SK-N-SH (cell line): ENCODE data around the gene MCF2L2. TPM values are rescaled to one million over a fixed set of nuclear protein-coding genes. Genes with fewer than 3 reads are reported as not detected.

ENCODE experiments used
- CTCF ChIA-PET: fragments of 300-600, 350-600 bp; formaldehyde crosslinking; extraction: SDS; loops from one replicate; lab custom pipeline; 2021; lab: Yijun Ruan, JAX
- POLR2A ChIA-PET: fragments of 350-600 bp; sonication (Branson Sonifier 250); formaldehyde crosslinking; extraction: SDS; loops from one replicate; lab custom pipeline; 2020; ENCODE audit warnings: antibody characterized with exemption, inconsistent platforms; lab: Yijun Ruan, JAX
- DNase-seq: peaks from one replicate; pipeline ENCODE4 v3.0.0; 2012
- H2AFZ ChIP-seq: fragments of 200-600 bp; sonication (generic); 2 replicates; pipeline ENCODE4 v1.8.1; 2016; ENCODE audit warnings: antibody characterized with exemption, mild to moderate bottlenecking, low read depth
- H3F3A ChIP-seq: fragments of 200-600 bp; sonication (generic); replicated peaks from 2 replicates; pipeline ENCODE3; 2016; ENCODE audit warnings: antibody characterized with exemption, mild to moderate bottlenecking; ENCODE audit not compliant: insufficient read depth
- H3K27ac ChIP-seq, 2 experiments: fragments of 200-500 bp in 1 of 2; fragments of 200-600 bp in 1 of 2; sonication (Bioruptor generic) in 1 of 2; sonication (generic), shearing (Covaris generic) in 1 of 2; 2 replicates each; pipeline versions ENCODE4 v1.5.1 to v1.6.1; 2014 to 2016; ENCODE audit warnings: low read depth in 2 of 2, inconsistent platforms in 1 of 2, low read length in 1 of 2, mild to moderate bottlenecking in 1 of 2, mixed read lengths in 1 of 2
- H3K27me3 ChIP-seq: fragments of 200-600 bp; sonication (generic), shearing (Covaris generic); 2 replicates; pipeline ENCODE4 v1.6.1; 2016; ENCODE audit warnings: mixed run types; ENCODE audit not compliant: insufficient read depth
- H3K36me3 ChIP-seq, 2 experiments: fragments of 200-500 bp in 1 of 2; fragments of 200-600 bp in 1 of 2; sonication (Bioruptor generic) in 1 of 2; sonication (generic) in 1 of 2; replicated peaks in 1 of 2; 2 replicates each; pipeline versions ENCODE3 to v1.5.1; 2014 to 2016; ENCODE audit warnings: low read length in 1 of 2, mild to moderate bottlenecking in 1 of 2; ENCODE audit not compliant: insufficient read depth in 2 of 2, control insufficient read depth in 1 of 2
- H3K4me1 ChIP-seq, 2 experiments: fragments of 200-500 bp in 1 of 2; fragments of 200-600 bp in 1 of 2; sonication (Bioruptor generic) in 1 of 2; sonication (generic), shearing (Covaris generic) in 1 of 2; 2 replicates each; pipeline versions ENCODE4 v1.5.1 to v1.6.1; 2014 to 2016; ENCODE audit warnings: low read depth in 1 of 2, low read length in 1 of 2, mixed run types in 1 of 2; ENCODE audit not compliant: insufficient read depth in 2 of 2, control insufficient read depth in 1 of 2
- H3K4me2 ChIP-seq: fragments of 200-600 bp; sonication (generic), shearing (Covaris generic); 2 replicates; pipeline ENCODE4 v1.6.1; 2017; ENCODE audit warnings: mixed run types
- H3K4me3 ChIP-seq, 2 experiments: fragments of 200-500 bp in 1 of 2; fragments of 200-600 bp in 1 of 2; sonication (Bioruptor generic) in 1 of 2; sonication (generic), shearing (Covaris generic) in 1 of 2; 2 replicates each; pipeline versions ENCODE4 v1.5.1 to v1.8.1; 2014 to 2016; ENCODE audit warnings: low read depth in 2 of 2, inconsistent platforms in 1 of 2, low read length in 1 of 2, mild to moderate bottlenecking in 1 of 2, mixed read lengths in 1 of 2, moderate library complexity in 1 of 2
- H3K79me2 ChIP-seq: fragments of 200-600 bp; sonication (generic); 2 replicates; pipeline ENCODE4 v1.8.1; 2017; ENCODE audit warnings: mild to moderate bottlenecking; ENCODE audit not compliant: insufficient read depth
- H3K9ac ChIP-seq: fragments of 200-600 bp; sonication (generic); 2 replicates; pipeline ENCODE4 v1.6.1; 2017; ENCODE audit warnings: mixed run types
- H3K9me2 ChIP-seq: fragments of 200-600 bp; sonication (generic); 2 replicates; pipeline ENCODE4 v1.6.1; 2017; ENCODE audit warnings: mixed run types
- H3K9me3 ChIP-seq: fragments of 200-600 bp; sonication (generic); 2 replicates; pipeline ENCODE4 v1.6.1; 2017; ENCODE audit warnings: mixed run types, mild to moderate bottlenecking, moderate library complexity
- H4K20me1 ChIP-seq: fragments of 200-600 bp; sonication (generic); 2 replicates; pipeline ENCODE4 v1.6.1; 2017; ENCODE audit warnings: mild to moderate bottlenecking, mixed run types; ENCODE audit not compliant: insufficient read depth
- CHD2 ChIP-seq: fragments of 150-350 bp; IDR thresholded peaks from 2 replicates; pipeline ENCODE4 v1.6.1; 2018; ENCODE audit warnings: low read length; ENCODE audit not compliant: partially characterized antibody
- EP300 ChIP-seq, 2 experiments: IDR thresholded peaks; 2 replicates each; pipeline versions ENCODE4 v1.4.0 to v1.6.1; 2012; ENCODE audit warnings: borderline replicate concordance in 1 of 2, low read depth in 1 of 2, low read length in 1 of 2
- FOSL2 ChIP-seq: IDR thresholded peaks from 2 replicates; pipeline ENCODE4 v1.4.0; 2012; ENCODE audit warnings: low read depth, mild to moderate bottlenecking, moderate library complexity, borderline replicate concordance
- FOXJ3 ChIP-seq: sonication (generic); formaldehyde crosslinking; IDR thresholded peaks from 2 replicates; pipeline ENCODE4 v1.5.1; 2020; ENCODE audit warnings: mild to moderate bottlenecking, missing genetic modification reagents
- GATA2 ChIP-seq: sonication (generic); formaldehyde crosslinking; IDR thresholded peaks from 2 replicates; pipeline ENCODE4 v1.5.0; 2020; ENCODE audit warnings: mild to moderate bottlenecking, missing genetic modification reagents
- IRF3 ChIP-seq: fragments of 150-350 bp; IDR thresholded peaks from 2 replicates; pipeline ENCODE4 v1.6.1; 2016; ENCODE audit warnings: mild to moderate bottlenecking, low read depth, low read length
- JUND ChIP-seq: IDR thresholded peaks from 2 replicates; pipeline ENCODE4 v1.4.0; 2012
- MEF2A ChIP-seq: IDR thresholded peaks from 2 replicates; pipeline ENCODE4 v1.4.0; 2012; ENCODE audit warnings: low read depth, borderline replicate concordance
- MXI1 ChIP-seq: IDR thresholded peaks from 2 replicates; pipeline ENCODE4 v1.6.1; 2012; ENCODE audit warnings: mild to moderate bottlenecking, low read depth, low read length, improper control_type of control experiment
- REST ChIP-seq: IDR thresholded peaks from 2 replicates; pipeline ENCODE4 v1.6.1; 2012; ENCODE audit warnings: mild to moderate bottlenecking, low read depth, low read length, moderate library complexity
- RFX5 ChIP-seq: IDR thresholded peaks from 2 replicates; pipeline ENCODE4 v1.6.1; 2012; ENCODE audit warnings: mild to moderate bottlenecking, improper control_type of control experiment, low read length
- RXRA ChIP-seq: IDR thresholded peaks from 2 replicates; pipeline ENCODE4 v1.4.0; 2012; ENCODE audit warnings: low read depth, mild to moderate bottlenecking, borderline replicate concordance
- TAF1 ChIP-seq: IDR thresholded peaks from 2 replicates; pipeline ENCODE4 v1.6.1; 2012; ENCODE audit warnings: low read depth, mild to moderate bottlenecking, low read length, moderate library complexity, borderline replicate concordance
- TCF12 ChIP-seq: IDR thresholded peaks from 2 replicates; pipeline ENCODE4 v1.4.0; 2012
- WGBS: methylation state at CpG from one replicate; pipeline ENCODE4 v1.1.6; 2017; ENCODE audit warnings: low lambda C conversion rate; 5-methylcytosine and 5-hydroxymethylcytosine counted together
- polyA plus RNA-seq, 3 experiments: library from polyadenylated mRNA; depleted of rRNA; stranded (reverse); fragments of >200 nt; gene quantifications; 2 replicates each; pipeline ENCODE4 v1.2.3, GENCODE V29; 2012
- TF ChIP-seq, protein P1 (sequence below): fragments of 200-600 bp; sonication (generic); IDR thresholded peaks from 2 replicates; pipeline ENCODE4 v1.6.1; 2017; ENCODE audit warnings: antibody characterized with exemption, mild to moderate bottlenecking, moderate library complexity
- TF ChIP-seq, protein P2 (sequence below): IDR thresholded peaks from 2 replicates; pipeline ENCODE4; 2012
- TF ChIP-seq, protein P3 (sequence below): IDR thresholded peaks from 2 replicates; pipeline ENCODE4 v1.4.0; 2012; ENCODE audit warnings: low read depth, borderline replicate concordance

The MCF2L2 gene
- polyA plus RNA-seq, 1 of the 3 experiments (the other 2 are of a cell fraction): 0.56 TPM

- Histone ChIP-seq H3K4me3 (no peak overlapping the region), H3K27ac (no peak overlapping the region), H3K9ac (no peak overlapping the region), H3K36me3 (peaks cover 0 to under 1% of the 10 kb centered on the region in 2 experiments), H3F3A (peaks cover 22% of the 10 kb centered on the region), H3K79me2 (no peaks in the 10 kb centered on the region), H4K20me1 (0 out of 2 replicates have a peak, but pooled peaks cover 3% of the 10 kb centered on the region), H3K27me3 (no peaks in the 10 kb centered on the region), H3K4me2 (no peak overlapping the region), H3K4me1 (peaks cover 3 to 28% of the 10 kb centered on the region in 2 experiments; a peak in 2 of 4 replicates), H3K9me3 (no peaks in the 10 kb centered on the region), H3K9me2 (no peaks in the 10 kb centered on the region), H2AFZ (no peak overlapping the region)
- ChIA-PET CTCF (no interaction called here), POLR2A (no interaction called here)
- 96% methylated on average over 5 of the region's 5 CpGs for WGBS
- TF ChIP-seq, protein P1, sequence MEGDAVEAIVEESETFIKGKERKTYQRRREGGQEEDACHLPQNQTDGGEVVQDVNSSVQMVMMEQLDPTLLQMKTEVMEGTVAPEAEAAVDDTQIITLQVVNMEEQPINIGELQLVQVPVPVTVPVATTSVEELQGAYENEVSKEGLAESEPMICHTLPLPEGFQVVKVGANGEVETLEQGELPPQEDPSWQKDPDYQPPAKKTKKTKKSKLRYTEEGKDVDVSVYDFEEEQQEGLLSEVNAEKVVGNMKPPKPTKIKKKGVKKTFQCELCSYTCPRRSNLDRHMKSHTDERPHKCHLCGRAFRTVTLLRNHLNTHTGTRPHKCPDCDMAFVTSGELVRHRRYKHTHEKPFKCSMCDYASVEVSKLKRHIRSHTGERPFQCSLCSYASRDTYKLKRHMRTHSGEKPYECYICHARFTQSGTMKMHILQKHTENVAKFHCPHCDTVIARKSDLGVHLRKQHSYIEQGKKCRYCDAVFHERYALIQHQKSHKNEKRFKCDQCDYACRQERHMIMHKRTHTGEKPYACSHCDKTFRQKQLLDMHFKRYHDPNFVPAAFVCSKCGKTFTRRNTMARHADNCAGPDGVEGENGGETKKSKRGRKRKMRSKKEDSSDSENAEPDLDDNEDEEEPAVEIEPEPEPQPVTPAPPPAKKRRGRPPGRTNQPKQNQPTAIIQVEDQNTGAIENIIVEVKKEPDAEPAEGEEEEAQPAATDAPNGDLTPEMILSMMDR: no peak
- no peak for TF ChIP-seq CHD2
- no peak for DNase-seq
These were observed 151.2 kb downstream of the MCF2L2 start for GRCh38 chr3:183277260-183277659.

GRCh38 chr3:183275937-183276336 lies 152.5 kb downstream of the MCF2L2 start:
- H4K20me1 ChIP-seq: 0 out of 2 replicates have a peak, but pooled peaks cover 3% of the 10 kb centered on the region
- no peaks in the 10 kb centered on the region for H3K79me2 ChIP-seq
- H3K4me3 ChIP-seq: no peak overlapping the region
- no peaks in the 10 kb centered on the region for H3K27me3 ChIP-seq
- DNase-seq: no peak
- H3K27ac ChIP-seq: peak overlapping the region in 1 of 2 experiments; percentile 54; a peak in 2 of 4 replicates
- H3K9me3 ChIP-seq: no peaks in the 10 kb centered on the region
- H3K9me2 ChIP-seq: no peaks in the 10 kb centered on the region
- WGBS: 88% methylated on average over 3 of the region's 3 CpGs
- POLR2A ChIA-PET: no interaction called here
- no peak overlapping the region for H2AFZ ChIP-seq
- H3K4me2 ChIP-seq: peak overlapping the region; percentile 32; the same call in 1 of the 2 replicates
- H3F3A ChIP-seq: peaks cover 22% of the 10 kb centered on the region
- peaks cover 0 to 6% of the 10 kb centered on the region in 2 experiments for H3K36me3 ChIP-seq
- H3K9ac ChIP-seq: no peak overlapping the region
- CTCF ChIA-PET: no interaction called here
- TF ChIP-seq IRF3 (no peak), FOXJ3 (CRISPR knock-in tag) (no peak), REST (no peak), RXRA (no peak), JUND (no peak), EP300 (IDR thresholded peaks at IDR 0.05; ENCODE audit: borderline replicate concordance in 1 of 2, low read depth in 1 of 2, low read length in 1 of 2) (no peak), TCF12 (no peak), GATA2 (CRISPR knock-in tag) (no peak), MEF2A (no peak), MXI1 (no peak), RFX5 (no peak), TAF1 (no peak), FOSL2 (no peak)
- TF ChIP-seq, protein P2, sequence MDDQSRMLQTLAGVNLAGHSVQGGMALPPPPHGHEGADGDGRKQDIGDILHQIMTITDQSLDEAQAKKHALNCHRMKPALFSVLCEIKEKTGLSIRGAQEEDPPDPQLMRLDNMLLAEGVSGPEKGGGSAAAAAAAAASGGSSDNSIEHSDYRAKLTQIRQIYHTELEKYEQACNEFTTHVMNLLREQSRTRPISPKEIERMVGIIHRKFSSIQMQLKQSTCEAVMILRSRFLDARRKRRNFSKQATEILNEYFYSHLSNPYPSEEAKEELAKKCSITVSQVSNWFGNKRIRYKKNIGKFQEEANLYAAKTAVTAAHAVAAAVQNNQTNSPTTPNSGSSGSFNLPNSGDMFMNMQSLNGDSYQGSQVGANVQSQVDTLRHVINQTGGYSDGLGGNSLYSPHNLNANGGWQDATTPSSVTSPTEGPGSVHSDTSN: no peak
- TF ChIP-seq, protein P3, sequence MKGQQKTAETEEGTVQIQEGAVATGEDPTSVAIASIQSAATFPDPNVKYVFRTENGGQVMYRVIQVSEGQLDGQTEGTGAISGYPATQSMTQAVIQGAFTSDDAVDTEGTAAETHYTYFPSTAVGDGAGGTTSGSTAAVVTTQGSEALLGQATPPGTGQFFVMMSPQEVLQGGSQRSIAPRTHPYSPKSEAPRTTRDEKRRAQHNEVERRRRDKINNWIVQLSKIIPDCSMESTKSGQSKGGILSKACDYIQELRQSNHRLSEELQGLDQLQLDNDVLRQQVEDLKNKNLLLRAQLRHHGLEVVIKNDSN: no peak
- H3K4me1 ChIP-seq: peaks cover 3 to 28% of the 10 kb centered on the region in 2 experiments; a peak in 2 of 4 replicates
